HG02840 (cell line): ENCODE results near the gene RGP1.

ENCODE experiments used
- ATAC-seq: cut with Tn5 transposase; IDR thresholded peaks from one replicate; pipeline ENCODE4 v1.9.1; 2021; ENCODE audit warnings: mild to moderate bottlenecking, moderate library complexity, moderate number of reproducible peaks; ENCODE audit not compliant: unreplicated experiment, low FRiP score

The RGP1 gene

GRCh38 chr9:35748858-35749514 lies at the start of gene RGP1, which contains the start of gene GBA2:
Gene RGP1 (plus strand): TSS chr9:35749287. CDS start chr9:35749756, 469 bp downstream.
Gene GBA2 (minus strand): TSS chr9:35749228. CDS start chr9:35748704, 524 bp downstream.
- peak; percentile 73 for ATAC-seq

- ATAC-seq = no peak
These were observed 49.1 kb upstream of the RGP1 start for GRCh38 chr9:35700031-35700430.

- no peak for ATAC-seq
These were observed 48.1 kb upstream of the RGP1 start for GRCh38 chr9:35700942-35701341.

GRCh38 chr9:35702696-35703095 lies 46.4 kb upstream of the RGP1 start:
- no peak for ATAC-seq

- ATAC-seq = no peak
These were observed 45.0 kb upstream of the RGP1 start for GRCh38 chr9:35703906-35704672.

- no peak for ATAC-seq
These were observed 43.7 kb upstream of the RGP1 start for GRCh38 chr9:35705372-35705771.

- ATAC-seq = no peak
These were observed 43.2 kb upstream of the RGP1 start for GRCh38 chr9:35705836-35706430.

GRCh38 chr9:35706951-35707350 lies 42.1 kb upstream of the RGP1 start:
- no peak for ATAC-seq

GRCh38 chr9:35708146-35708545 lies 40.9 kb upstream of the RGP1 start:
- no peak for ATAC-seq

GRCh38 chr9:35710818-35711500 lies 38.1 kb upstream of the RGP1 start:
- ATAC-seq = no peak

GRCh38 chr9:35711501-35712428 lies 37.3 kb upstream of the RGP1 start:
- ATAC-seq = no peak

- ATAC-seq = no peak
These were observed 36.2 kb upstream of the RGP1 start for GRCh38 chr9:35712762-35713400.

GRCh38 chr9:35713578-35713977 lies 35.5 kb upstream of the RGP1 start:
- ATAC-seq = no peak

GRCh38 chr9:35714123-35714522 lies 35.0 kb upstream of the RGP1 start:
- no peak for ATAC-seq

- no peak for ATAC-seq
These were observed 34.4 kb upstream of the RGP1 start for GRCh38 chr9:35714579-35715252.

- no peak for ATAC-seq
These were observed 32.9 kb upstream of the RGP1 start for GRCh38 chr9:35716230-35716629.

- ATAC-seq = no peak
These were observed 31.8 kb upstream of the RGP1 start for GRCh38 chr9:35717132-35717870.
